ENCODE data around the gene LPCAT1.

DNA sequence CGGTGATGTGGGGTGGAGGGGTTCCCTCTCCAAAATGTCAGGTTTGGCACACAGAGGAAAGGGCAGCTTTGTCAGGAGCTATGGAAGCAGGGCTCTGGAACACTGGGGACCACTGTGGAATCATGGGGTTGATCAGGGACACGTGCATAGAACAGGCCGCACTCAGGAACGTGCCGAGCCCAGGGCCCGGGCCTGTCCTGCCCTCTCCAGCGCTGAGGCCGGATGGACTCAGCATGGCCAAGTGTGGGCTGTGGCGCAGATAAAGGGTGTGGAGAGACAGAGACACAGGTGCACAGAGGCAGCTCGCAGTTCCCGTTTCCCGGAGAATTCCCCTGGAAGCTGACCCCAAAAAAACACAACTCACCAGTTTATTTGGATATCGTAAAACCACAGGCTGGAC is 40.7 kb downstream of the LPCAT1 start:
- no peak for TF ChIP-seq YY1 (IDR thresholded peaks at IDR 0.05; ENCODE audit: insufficient read depth, insufficient read length)
- TF ChIP-seq ZNF274 (IDR thresholded peaks at IDR 0.05; ENCODE audit: low read depth, low read length) = no peak
- TF ChIP-seq SUZ12 (IDR thresholded peaks at IDR 0.05; ENCODE audit: extremely low read depth, insufficient read depth, insufficient read length) = no peak
